ENCODE results near the gene RAPGEF1. TPM values are rescaled to one million over a fixed set of nuclear protein-coding genes. Genes with fewer than 3 reads are reported as not detected.
"Not testable (repeated sequence)": the region's sequence is repeated elsewhere in the genome, so short reads cannot be mapped to it uniquely, and the experiment has no call there.

Gene RAPGEF1
- polyA plus RNA-seq, 1 donor: 122 TPM

- DNase-seq: no peak
Measured at GRCh38 chr9:131579789-131580211, 160.1 kb downstream of the RAPGEF1 start.

- no peak for DNase-seq
Measured at GRCh38 chr9:131578731-131579504, 161.0 kb downstream of the RAPGEF1 start.

- no peak for DNase-seq
Measured at GRCh38 chr9:131578021-131578420, 161.9 kb downstream of the RAPGEF1 start.

GRCh38 chr9:131577005-131578000, 162.6 kb downstream of the RAPGEF1 start:
- no peak for DNase-seq

- DNase-seq: no peak
Measured at GRCh38 chr9:131575946-131576853, 163.7 kb downstream of the RAPGEF1 start.

- no peak for DNase-seq
Measured at GRCh38 chr9:131574730-131575640, 164.9 kb downstream of the RAPGEF1 start.

GRCh38 chr9:131567910-131568309, 172.0 kb downstream of the RAPGEF1 start:
- DNase-seq: no peak

- DNase-seq: no peak
Measured at GRCh38 chr9:131566158-131566557, 173.7 kb downstream of the RAPGEF1 start.

- no peak for DNase-seq
Measured at GRCh38 chr9:131565369-131565768, 174.5 kb downstream of the RAPGEF1 start.

- DNase-seq: no peak
Measured at GRCh38 chr9:131562032-131562959, 177.6 kb downstream of the RAPGEF1 start.

- no peak for DNase-seq
Measured at GRCh38 chr9:131559421-131560000, 180.4 kb downstream of the RAPGEF1 start.

- no peak for DNase-seq
Measured at GRCh38 chr9:131557855-131558548, 181.9 kb downstream of the RAPGEF1 start.

GRCh38 chr9:131555841-131556673, 183.8 kb downstream of the RAPGEF1 start:
- no peak for DNase-seq

- DNase-seq: no peak
Measured at GRCh38 chr9:131554843-131555351, 185.0 kb downstream of the RAPGEF1 start.

GRCh38 chr9:131554087-131554842, 185.6 kb downstream of the RAPGEF1 start:
- no peak for DNase-seq

- no peak for DNase-seq
Measured at GRCh38 chr9:131552030-131552429, 187.8 kb downstream of the RAPGEF1 start.

- DNase-seq: not testable (repeated sequence)
Measured at GRCh38 chr9:131550465-131550864, 189.4 kb downstream of the RAPGEF1 start.
